GM18858 (cell line): ENCODE data around the gene WDFY1.

Source experiments
- ATAC-seq: cut with Tn5 transposase; IDR thresholded peaks from one replicate; pipeline ENCODE4 v1.9.1; 2021; ENCODE audit not compliant: unreplicated experiment

WDFY1 gene

GRCh38 chr2:223944703-223945531 lies at the start of gene WDFY1:
Gene WDFY1 (minus strand): TSS chr2:223945335. CDS start chr2:223945284, 51 bp downstream.
- peak; percentile 63 for ATAC-seq

- no peak for ATAC-seq
Observed at GRCh38 chr2:223994562-223995162, 49.5 kb upstream of the WDFY1 start.

- ATAC-seq, result peak; percentile 80
Observed at GRCh38 chr2:223993634-223994232, 48.6 kb upstream of the WDFY1 start.

- no peak for ATAC-seq
Observed at GRCh38 chr2:223991611-223992010, 46.5 kb upstream of the WDFY1 start.

- ATAC-seq, result no peak
Observed at GRCh38 chr2:223989856-223990232, 44.7 kb upstream of the WDFY1 start.

- no peak for ATAC-seq
Observed at GRCh38 chr2:223989206-223989855, 44.2 kb upstream of the WDFY1 start.

GRCh38 chr2:223981241-223981640 lies 36.1 kb upstream of the WDFY1 start:
- ATAC-seq, result no peak

GRCh38 chr2:223980803-223981202 lies 35.7 kb upstream of the WDFY1 start:
- ATAC-seq, result no peak

GRCh38 chr2:223980397-223980735 lies 35.2 kb upstream of the WDFY1 start:
- ATAC-seq, result no peak

GRCh38 chr2:223979730-223980396 lies 34.7 kb upstream of the WDFY1 start:
- ATAC-seq, result no peak

- no peak for ATAC-seq
Observed at GRCh38 chr2:223978451-223978850, 33.3 kb upstream of the WDFY1 start.

- no peak for ATAC-seq
Observed at GRCh38 chr2:223976635-223977226, 31.6 kb upstream of the WDFY1 start.

GRCh38 chr2:223973606-223974005 lies 28.5 kb upstream of the WDFY1 start:
- no peak for ATAC-seq

GRCh38 chr2:223972656-223973102 lies 27.5 kb upstream of the WDFY1 start:
- no peak for ATAC-seq

- ATAC-seq, result no peak
Observed at GRCh38 chr2:223971731-223972130, 26.6 kb upstream of the WDFY1 start.

GRCh38 chr2:223970343-223971128 lies 25.4 kb upstream of the WDFY1 start:
- ATAC-seq, result peak; percentile 56

- no peak for ATAC-seq
Observed at GRCh38 chr2:223969856-223970255, 24.7 kb upstream of the WDFY1 start.

GRCh38 chr2:223969315-223969714 lies 24.2 kb upstream of the WDFY1 start:
- ATAC-seq, result no peak

GRCh38 chr2:223967981-223968380 lies 22.8 kb upstream of the WDFY1 start:
- no peak for ATAC-seq

GRCh38 chr2:223959688-223960087 lies 14.6 kb upstream of the WDFY1 start:
- no peak for ATAC-seq
